ENCODE measurements around the gene CDCA8. TPM values are rescaled to one million over a fixed set of nuclear protein-coding genes. Genes with fewer than 3 reads are reported as not detected.

CDCA8 gene
- total RNA-seq, 1 donor from 2014 or later: 2.9 TPM

DNA sequence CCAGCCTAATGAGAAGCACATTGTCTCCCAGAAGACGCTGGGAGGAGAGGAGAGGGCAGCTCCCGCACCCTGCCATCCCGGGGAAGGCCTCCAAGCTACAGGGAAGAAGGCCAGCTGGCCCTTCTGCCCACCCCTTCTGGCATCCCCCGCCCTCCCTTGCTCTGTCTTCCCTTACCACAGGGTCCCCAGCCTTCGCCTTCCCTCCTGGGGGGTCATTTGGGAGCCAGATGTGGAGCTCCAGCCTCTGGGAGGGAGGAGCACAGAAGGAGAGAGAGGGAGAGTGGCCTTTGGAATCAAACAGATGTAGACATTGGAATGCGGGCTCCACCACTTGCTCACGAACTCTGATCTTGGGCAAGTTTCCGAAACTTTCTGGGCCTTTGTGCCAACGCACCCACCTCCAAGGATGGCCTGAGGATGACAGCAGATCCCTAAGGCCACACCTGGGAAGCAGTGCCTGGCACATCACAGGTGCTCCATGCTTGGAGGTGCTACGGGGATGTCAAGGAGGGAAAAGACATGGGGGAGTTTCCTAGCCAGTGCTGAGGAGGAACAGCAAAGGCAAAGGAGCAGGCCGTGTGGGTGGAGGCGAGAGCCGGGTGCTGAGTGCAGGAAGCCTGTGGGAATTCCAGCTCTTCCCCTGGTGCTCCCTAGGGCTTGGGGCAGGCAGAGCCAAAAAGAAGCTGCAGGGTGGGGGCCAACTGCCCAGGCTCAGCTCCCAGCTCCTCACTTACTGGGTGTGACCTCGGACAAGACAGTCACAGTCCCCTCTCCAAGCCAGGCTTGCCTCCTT lies 34.5 kb upstream of the CDCA8 start:
- Mint-ChIP-seq H3K4me3 (no peak overlapping the region), H3K36me3 (ENCODE audit: low read depth) (no peaks in the 10 kb centered on the region), H3K9me3 (no peaks in the 10 kb centered on the region), H3K27me3 (peaks cover 15% of the 10 kb centered on the region), H3K4me1 (no peaks in the 10 kb centered on the region), H3K27ac (no peak overlapping the region)
- no peak for DNase-seq
- ChIA-PET CTCF (no interaction called here), POLR2A (no interaction called here)
- no peak for ATAC-seq (ENCODE audit: low read depth)
- intact Hi-C loops (cut with micrococcal nuclease): no loop called here
- TF ChIP-seq, protein P1, sequence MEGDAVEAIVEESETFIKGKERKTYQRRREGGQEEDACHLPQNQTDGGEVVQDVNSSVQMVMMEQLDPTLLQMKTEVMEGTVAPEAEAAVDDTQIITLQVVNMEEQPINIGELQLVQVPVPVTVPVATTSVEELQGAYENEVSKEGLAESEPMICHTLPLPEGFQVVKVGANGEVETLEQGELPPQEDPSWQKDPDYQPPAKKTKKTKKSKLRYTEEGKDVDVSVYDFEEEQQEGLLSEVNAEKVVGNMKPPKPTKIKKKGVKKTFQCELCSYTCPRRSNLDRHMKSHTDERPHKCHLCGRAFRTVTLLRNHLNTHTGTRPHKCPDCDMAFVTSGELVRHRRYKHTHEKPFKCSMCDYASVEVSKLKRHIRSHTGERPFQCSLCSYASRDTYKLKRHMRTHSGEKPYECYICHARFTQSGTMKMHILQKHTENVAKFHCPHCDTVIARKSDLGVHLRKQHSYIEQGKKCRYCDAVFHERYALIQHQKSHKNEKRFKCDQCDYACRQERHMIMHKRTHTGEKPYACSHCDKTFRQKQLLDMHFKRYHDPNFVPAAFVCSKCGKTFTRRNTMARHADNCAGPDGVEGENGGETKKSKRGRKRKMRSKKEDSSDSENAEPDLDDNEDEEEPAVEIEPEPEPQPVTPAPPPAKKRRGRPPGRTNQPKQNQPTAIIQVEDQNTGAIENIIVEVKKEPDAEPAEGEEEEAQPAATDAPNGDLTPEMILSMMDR (IDR thresholded peaks at IDR 0.05): no peak

DNA sequence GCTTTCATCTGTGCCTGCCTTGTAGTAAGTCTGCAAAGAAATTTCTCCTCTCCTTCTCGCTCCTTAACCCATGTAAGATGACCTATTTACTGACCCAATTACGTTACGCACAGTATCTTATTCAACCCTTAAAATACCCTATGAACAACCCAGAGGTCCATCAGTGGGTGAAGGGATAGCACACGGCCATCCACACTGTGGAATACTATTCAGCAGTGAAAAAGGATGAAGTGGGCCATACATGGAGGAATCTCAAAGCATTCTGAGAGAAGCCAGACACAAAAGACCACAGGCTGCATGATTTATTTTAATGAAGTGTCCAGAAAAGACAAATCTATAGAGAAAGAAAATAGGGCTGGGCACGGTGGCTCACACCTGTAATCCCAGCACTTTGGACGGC lies 33.8 kb upstream of the CDCA8 start:
- ATAC-seq (ENCODE audit: low read depth): no peak
- Mint-ChIP-seq H3K27me3 (peaks cover 15% of the 10 kb centered on the region), H3K9me3 (no peaks in the 10 kb centered on the region), H3K4me1 (no peaks in the 10 kb centered on the region), H3K36me3 (ENCODE audit: low read depth) (no peaks in the 10 kb centered on the region), H3K27ac (no peak overlapping the region), H3K4me3 (no peak overlapping the region)
- POLR2A ChIA-PET: interaction anchor here (0.7 kb wide), 1 partner anchor 28 kb away, joined by 3 read pairs; no protein-coding TSS in a partner anchor
- DNase-seq: no peak
- intact Hi-C loops (cut with micrococcal nuclease): no loop called here
- TF ChIP-seq, protein P1 (IDR thresholded peaks at IDR 0.05): no peak
- CTCF ChIA-PET: no interaction called here

DNA sequence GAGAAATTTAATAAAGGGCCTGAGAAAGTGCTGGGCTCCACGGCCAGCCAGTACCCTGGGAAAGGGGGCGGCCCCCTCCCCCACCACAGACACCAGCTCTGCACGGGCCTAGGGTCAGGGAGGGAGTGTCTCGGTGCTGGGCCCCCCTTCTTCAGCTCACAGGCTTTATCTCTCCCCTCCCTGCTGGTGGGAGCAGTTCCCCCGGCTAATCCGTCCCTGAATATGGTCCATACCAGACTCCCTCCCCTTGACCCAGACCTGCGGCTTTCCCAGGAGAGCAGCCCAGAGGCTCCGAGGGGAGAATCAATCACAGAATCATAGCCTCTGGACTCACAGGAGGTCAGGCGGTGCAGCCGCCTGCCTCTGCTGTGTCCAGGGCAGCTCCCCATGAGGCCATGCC lies 31.7 kb upstream of the CDCA8 start:
- POLR2A ChIA-PET: no interaction called here
- intact Hi-C loops (cut with micrococcal nuclease): no loop called here
- H3K4me1 Mint-ChIP-seq: no peaks in the 10 kb centered on the region
- TF ChIP-seq, protein P1 (IDR thresholded peaks at IDR 0.05): no peak
- no peak overlapping the region for H3K27ac Mint-ChIP-seq
- no peak for DNase-seq
- no peak overlapping the region for H3K4me3 Mint-ChIP-seq
- no peak for ATAC-seq (ENCODE audit: low read depth)
- CTCF ChIA-PET: no interaction called here
- H3K9me3 Mint-ChIP-seq: no peaks in the 10 kb centered on the region
- no peaks in the 10 kb centered on the region for H3K36me3 Mint-ChIP-seq (ENCODE audit: low read depth)
- H3K27me3 Mint-ChIP-seq: peaks cover 15% of the 10 kb centered on the region

DNA sequence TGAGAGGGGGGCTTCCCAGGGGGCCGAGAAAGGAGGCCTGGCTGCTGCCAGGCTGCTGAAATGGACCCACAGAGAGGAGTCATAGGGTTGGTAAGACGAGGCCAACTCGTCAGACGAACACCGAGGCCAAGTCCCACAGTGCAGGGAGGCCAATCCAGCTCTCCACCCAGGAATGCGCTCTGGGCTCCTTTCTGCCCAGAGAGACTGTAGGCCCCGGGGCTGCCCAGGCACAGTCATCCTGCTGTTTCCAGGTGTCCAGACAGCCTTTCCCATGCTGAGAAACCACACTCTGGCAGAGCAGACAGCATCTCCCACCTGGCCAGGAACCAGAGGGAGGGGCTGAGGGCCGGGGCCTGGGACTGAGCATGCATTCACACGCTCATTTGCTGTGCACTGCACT lies 30.9 kb upstream of the CDCA8 start:
- Mint-ChIP-seq H3K36me3 (ENCODE audit: low read depth) (no peaks in the 10 kb centered on the region), H3K4me1 (no peaks in the 10 kb centered on the region), H3K27ac (no peak overlapping the region), H3K27me3 (peaks cover 15% of the 10 kb centered on the region), H3K9me3 (no peaks in the 10 kb centered on the region), H3K4me3 (no peak overlapping the region)
- ATAC-seq (ENCODE audit: low read depth) (no peak), DNase-seq (no peak)
- intact Hi-C loops (cut with micrococcal nuclease): no loop called here
- ChIA-PET POLR2A (no interaction called here), CTCF (no interaction called here)
- TF ChIP-seq, protein P1 (IDR thresholded peaks at IDR 0.05): no peak

DNA sequence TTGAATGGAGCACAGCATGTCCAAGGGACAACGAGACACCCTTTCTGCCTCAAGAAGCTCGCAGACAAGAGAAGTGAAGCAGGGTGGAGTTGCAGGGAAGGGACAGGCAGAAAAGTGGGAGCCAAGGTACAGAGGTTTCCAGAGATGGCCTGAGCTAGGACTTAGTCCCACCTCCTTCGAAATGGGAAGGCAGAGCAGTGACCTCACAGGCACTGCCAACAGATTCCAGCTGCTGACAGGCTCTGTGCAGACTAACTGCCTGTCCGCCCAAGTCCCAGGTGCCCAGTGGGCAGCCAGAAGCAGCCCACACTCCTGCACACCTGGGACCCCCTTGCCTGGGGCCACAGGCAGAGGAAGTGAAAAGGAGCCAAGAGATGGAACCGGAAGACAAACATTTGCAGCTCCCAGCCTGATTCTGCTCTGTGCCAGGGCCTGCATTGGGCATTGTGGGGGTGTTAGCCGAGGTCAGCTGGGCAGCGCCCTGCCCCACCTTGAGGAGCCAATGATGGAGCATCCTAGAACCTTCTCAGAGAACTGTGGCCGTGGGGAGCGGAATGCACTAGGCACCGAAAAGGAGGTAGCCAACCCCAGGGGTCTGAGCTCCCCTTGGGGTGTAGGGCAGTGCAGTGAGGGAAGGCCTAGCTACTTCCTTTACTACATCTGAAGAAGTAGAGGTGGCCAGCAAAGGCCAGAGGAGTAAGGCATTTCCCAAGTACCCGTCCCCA lies 30.1 kb upstream of the CDCA8 start:
- no peak overlapping the region for H3K27ac Mint-ChIP-seq

More for the DNA sequence above, 30.1 kb upstream of the CDCA8 start:
- ChIA-PET CTCF (no interaction called here), POLR2A (no interaction called here)
- H3K36me3 Mint-ChIP-seq (ENCODE audit: low read depth): no peaks in the 10 kb centered on the region
- intact Hi-C loops (cut with micrococcal nuclease): no loop called here
- DNase-seq (no peak), ATAC-seq (ENCODE audit: low read depth) (no peak)
- H3K4me3 Mint-ChIP-seq: no peak overlapping the region
- no peaks in the 10 kb centered on the region for H3K9me3 Mint-ChIP-seq
- TF ChIP-seq, protein P1 (IDR thresholded peaks at IDR 0.05): no peak
- H3K27me3 Mint-ChIP-seq: peaks cover 12% of the 10 kb centered on the region
- H3K4me1 Mint-ChIP-seq: no peaks in the 10 kb centered on the region

Measured in activated B cell treated with CpG ODN at 0.5 μM for 24 hours (primary cell).